GM12878 (cell line): ENCODE data around the gene SEMA3A. TPM values are rescaled to one million over a fixed set of nuclear protein-coding genes. Genes with fewer than 3 reads are reported as not detected.

ENCODE experiments used
- ATAC-seq: fragments of 200-7000 bp; cut with Tn5 transposase; 3 replicates; pipeline ENCODE4 v1.9.1; 2020; ENCODE audit warnings: mild to moderate bottlenecking, moderate library complexity
- BruUV-seq: library from RNA; stranded (reverse); fragments of 400-500 nt; replicated peaks from 2 replicates; lab custom pipeline; 2021; lab: Mats Ljungman, UMichigan
- CTCF ChIA-PET: fragments of 300-600 bp; sonication (Branson Sonifier 250); formaldehyde crosslinking; extraction: SDS; loops from one replicate; lab custom pipeline; 2021; ENCODE audit warnings: inconsistent platforms; lab: Yijun Ruan, JAX
- POLR2A ChIA-PET: fragments of 350-600 bp; formaldehyde crosslinking; extraction: SDS; loops from one replicate; lab custom pipeline; 2021; ENCODE audit warnings: inconsistent platforms; lab: Charles Lee
- RAD21 ChIA-PET: fragments of 300-600 bp; sonication (Branson Sonifier 250); formaldehyde crosslinking; loops from one replicate; lab custom pipeline; 2023; ENCODE audit warnings: antibody characterized with exemption; ENCODE audit not compliant: unreplicated experiment; lab: Charles Lee
- SMC1A ChIA-PET: fragments of 300-600 bp; sonication (Branson Sonifier 250); formaldehyde crosslinking; loops from one replicate; lab custom pipeline; 2023; ENCODE audit not compliant: unreplicated experiment, uncharacterized antibody; lab: Charles Lee
- DNase-seq: peaks from one replicate; pipeline ENCODE4 v3.0.0-alpha.2; 2011; ENCODE audit warnings: low read depth, low spot score
- FAIRE-seq: peaks from 3 replicates; lab custom pipeline; 2011; peaks lifted over from hg19 to GRCh38; lab: Jason Lieb, UNC
- H2AFZ ChIP-seq: 2 replicates; pipeline ENCODE4 v1.6.0; 2011; ENCODE audit warnings: low read depth, low read length, control low read depth; ENCODE audit not compliant: control insufficient read depth
- H3K27ac ChIP-seq: 2 replicates; pipeline ENCODE4 v1.5.1; 2011; ENCODE audit warnings: control low read depth; ENCODE audit not compliant: control insufficient read depth, insufficient read depth
- H3K27me3 ChIP-seq, 2 experiments: replicated peaks in 1 of 2; 2 replicates each; pipeline versions ENCODE4 v1.6.0 to v1.6.1; 2011; ENCODE audit warnings: low read length in 1 of 2; ENCODE audit not compliant: control insufficient read depth in 2 of 2, insufficient read depth in 2 of 2
- H3K36me3 ChIP-seq, 2 experiments: 2 replicates each; pipeline ENCODE4 v1.5.1; 2011; ENCODE audit warnings: low read length in 1 of 2; ENCODE audit not compliant: control insufficient read depth in 2 of 2, insufficient read depth in 2 of 2
- H3K4me1 ChIP-seq: 2 replicates; pipeline ENCODE4 v1.6.1; 2011; ENCODE audit warnings: mild to moderate bottlenecking, low read length, moderate library complexity, mixed read lengths; ENCODE audit not compliant: control insufficient read depth, insufficient read depth
- H3K4me2 ChIP-seq: 2 replicates; pipeline ENCODE4 v1.6.0; 2011; ENCODE audit warnings: control low read depth; ENCODE audit not compliant: control insufficient read depth, insufficient read depth
- H3K4me3 ChIP-seq: fragments of 200-600 bp; sonication (generic); 2 replicates; pipeline ENCODE4 v1.5.1; 2016
- H3K79me2 ChIP-seq: 2 replicates; pipeline ENCODE4 v1.6.0; 2011; ENCODE audit warnings: low read length; ENCODE audit not compliant: control insufficient read depth, insufficient read depth
- H3K9ac ChIP-seq: 2 replicates; pipeline ENCODE4 v1.8.0; 2011; ENCODE audit warnings: low read length, control low read depth, mixed read lengths; ENCODE audit not compliant: control insufficient read depth, insufficient read depth
- H3K9me3 ChIP-seq: replicated peaks from 3 replicates; pipeline ENCODE4 v1.5.1; 2011; ENCODE audit warnings: mild to moderate bottlenecking, low read length; ENCODE audit not compliant: control insufficient read depth, insufficient read depth
- H4K20me1 ChIP-seq: 2 replicates; pipeline ENCODE4 v1.6.0; 2011; ENCODE audit not compliant: control insufficient read depth, insufficient read depth
- NFYB ChIP-seq: IDR thresholded peaks from 2 replicates; pipeline ENCODE4 v1.6.1; 2011; ENCODE audit warnings: low read depth, mild to moderate bottlenecking, low read length, improper control_type of control experiment, moderate library complexity; ENCODE audit not compliant: insufficient read depth
- PAX8 ChIP-seq: fragments of 450-650 bp; IDR thresholded peaks from 2 replicates; pipeline ENCODE4 v1.6.1; 2017; ENCODE audit warnings: mild to moderate bottlenecking, moderate library complexity
- WGBS: methylation state at CpG from one replicate; pipeline ENCODE4 v1.1.6; 2016; ENCODE audit warnings: low lambda C conversion rate; ENCODE audit not compliant: insufficient replicate concordance, insufficient coverage; ENCODE audit errors: missing lambda C conversion rate; 5-methylcytosine and 5-hydroxymethylcytosine counted together
- in situ Hi-C: fragments of 300-500 bp; cut with MboI; formaldehyde crosslinking; loops from 9 replicates; pipeline ENCODE4 v1.14.3; 2018; ENCODE audit warnings: mixed read lengths
- intact Hi-C: fragments of 100-400 bp; cut with micrococcal nuclease; formaldehyde crosslinking; loops from one replicate; pipeline ENCODE4 v1.14.2; 2022; ENCODE audit not compliant: unreplicated experiment
- polyA plus RNA-seq, 11 experiments: library from polyadenylated mRNA; depleted of rRNA in 4 of 11; unstranded in 6 of 11; stranded (reverse) in 5 of 11; fragments of >200 nt; fragmentation: Nextera tagmentation in 4 of 11; fragmentation: Illumina TruSeq in 1 of 11; extraction: Ambion mirVana in 4 of 11; extraction: Trizol in 1 of 11; gene quantifications; 1 replicate in 1 of 11; 2 replicates in 10 of 11; pipeline versions ENCODE4 v1.2.1 to v1.2.3, GENCODE V29; 2011 to 2016; ENCODE audit warnings: inconsistent platforms in 2 of 11, missing spikeins in 2 of 11, low read depth in 1 of 11
- total RNA-seq, 4 experiments: library from RNA; depleted of rRNA in 3 of 4; stranded (reverse); fragments of >200 nt in 3 of 4; fragmentation: Illumina TruSeq in 1 of 4; extraction: Trizol in 1 of 4; gene quantifications; 2 replicates each; pipeline versions ENCODE4 v1.2.1 to v1.2.3, GENCODE V29; 2013 to 2021

Gene SEMA3A
- total and polyA plus RNA-seq, 10 of the 15 experiments (the other 5 are each of a cell fraction or from before 2014, with no cell fraction given), result 0.01 to 3.3 (median 0.24) TPM

DNA sequence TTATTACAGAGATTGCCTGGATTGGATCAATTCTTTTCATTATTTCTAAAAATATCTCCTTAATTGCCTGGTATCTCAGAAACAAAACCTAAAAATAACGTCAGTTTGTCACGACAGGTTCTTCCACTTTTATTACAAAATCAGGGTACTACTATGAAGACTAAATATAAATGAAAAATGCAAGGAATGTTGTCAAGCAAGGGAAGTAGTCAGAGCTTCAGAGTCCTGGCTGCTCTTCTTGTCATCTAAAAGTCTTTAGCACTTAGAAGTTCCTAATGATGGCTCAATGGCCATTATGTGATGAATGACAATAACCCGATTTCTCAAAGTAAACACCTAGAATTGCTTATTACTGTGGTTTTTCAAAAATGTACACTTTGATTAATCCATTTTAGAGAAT is 192.2 kb downstream of the SEMA3A start:
- Histone ChIP-seq H3K27ac (no peak overlapping the region), H3K4me3 (no peak overlapping the region), H3K4me2 (no peak overlapping the region), H3K9ac (no peak overlapping the region), H3K36me3 (no peaks in the 10 kb centered on the region), H3K9me3 (no peaks in the 10 kb centered on the region), H3K4me1 (no peaks in the 10 kb centered on the region), H3K27me3 (no peaks in the 10 kb centered on the region), H2AFZ (no peak overlapping the region), H4K20me1 (no peaks in the 10 kb centered on the region), H3K79me2 (no peaks in the 10 kb centered on the region)
- intact Hi-C loops (no loop called here), in situ Hi-C loops (no loop called here)
- ChIA-PET RAD21 (no interaction called here), POLR2A (interaction anchor here (0.6 kb wide), 1 partner anchor 17 kb away, joined by 5 read pairs; no protein-coding TSS in a partner anchor), CTCF (no interaction called here), SMC1A (no interaction called here)
- BruUV-seq, result no TSS peak
- ATAC-seq (no peak), FAIRE-seq (no peak), DNase-seq (no peak)
- 45% methylated on average over 3 of the region's 3 CpGs for WGBS
- no peak for TF ChIP-seq NFYB

DNA sequence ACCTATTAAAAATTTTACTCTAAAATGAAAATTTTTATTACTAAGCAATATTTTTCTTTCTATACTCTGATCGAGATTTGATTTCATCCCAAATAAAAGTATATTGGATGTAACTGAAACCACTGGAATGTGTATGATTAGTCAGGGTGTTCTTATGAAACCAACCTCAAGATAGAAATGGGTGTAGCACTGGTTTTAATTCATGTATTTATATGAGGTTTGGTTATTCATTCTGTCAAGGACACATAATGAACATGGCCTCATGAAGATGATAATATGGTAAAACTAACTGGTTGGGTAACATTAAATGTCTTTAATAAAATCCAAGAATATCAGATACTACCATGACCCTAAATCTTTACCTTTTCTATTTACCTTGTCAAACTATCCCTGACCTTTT is 197.7 kb downstream of the SEMA3A start:
- RAD21 ChIA-PET, result no interaction called here

More for the DNA sequence above, 197.7 kb downstream of the SEMA3A start:
- Histone ChIP-seq H3K27me3 (no peaks in the 10 kb centered on the region), H3K79me2 (no peaks in the 10 kb centered on the region), H3K4me2 (no peak overlapping the region), H3K36me3 (no peaks in the 10 kb centered on the region), H2AFZ (no peak overlapping the region), H3K9ac (no peak overlapping the region), H4K20me1 (no peaks in the 10 kb centered on the region), H3K4me1 (no peaks in the 10 kb centered on the region), H3K4me3 (no peak overlapping the region), H3K9me3 (no peaks in the 10 kb centered on the region), H3K27ac (no peak overlapping the region)
- DNase-seq (no peak), FAIRE-seq (no peak), ATAC-seq (no peak)
- ChIA-PET POLR2A (no interaction called here), CTCF (no interaction called here), SMC1A (interaction anchor here (1.1 kb wide), 1 partner anchor 397 kb away, joined by 3 read pairs; no protein-coding TSS in a partner anchor)
- intact Hi-C loops, result no loop called here
- no peak for TF ChIP-seq PAX8
- BruUV-seq, result no TSS peak
- in situ Hi-C loops, result no loop called here
- 0% methylated on average over 1 of the region's 1 CpG for WGBS
